Nephron progenitor cell (in vitro differentiated cells): ENCODE measurements around the gene TAF3.

ENCODE experiments used
- DNase-seq: peaks from one replicate; pipeline ENCODE4 v3.0.0; 2021
- H3K27ac Mint-ChIP-seq: 2 replicates; pipeline ENCODE4 v1.8.0; 2021; ENCODE audit warnings: mild to moderate bottlenecking, moderate library complexity, mixed read lengths
- H3K27me3 Mint-ChIP-seq: 2 replicates; pipeline ENCODE4 v1.8.0; 2021; ENCODE audit warnings: mild to moderate bottlenecking, low read depth, mixed read lengths; ENCODE audit not compliant: poor library complexity
- H3K36me3 Mint-ChIP-seq: 2 replicates; pipeline ENCODE4 v1.8.0; 2021; ENCODE audit warnings: low read depth, mixed read lengths
- H3K4me1 Mint-ChIP-seq: 2 replicates; pipeline ENCODE4 v1.8.0; 2021; ENCODE audit warnings: mixed read lengths
- H3K4me3 Mint-ChIP-seq: 2 replicates; pipeline ENCODE4 v1.8.0; 2021; ENCODE audit warnings: mild to moderate bottlenecking, moderate library complexity, mixed read lengths
- H3K9me3 Mint-ChIP-seq: 2 replicates; pipeline ENCODE4 v1.8.0; 2021; ENCODE audit warnings: mild to moderate bottlenecking, moderate library complexity, mixed read lengths
- TF ChIP-seq, protein P1 (sequence below): fragments of 200-600 bp; sonication (generic); IDR thresholded peaks from 2 replicates; pipeline ENCODE4 v1.5.0; 2021; ENCODE audit warnings: antibody characterized with exemption

Gene TAF3

DNA sequence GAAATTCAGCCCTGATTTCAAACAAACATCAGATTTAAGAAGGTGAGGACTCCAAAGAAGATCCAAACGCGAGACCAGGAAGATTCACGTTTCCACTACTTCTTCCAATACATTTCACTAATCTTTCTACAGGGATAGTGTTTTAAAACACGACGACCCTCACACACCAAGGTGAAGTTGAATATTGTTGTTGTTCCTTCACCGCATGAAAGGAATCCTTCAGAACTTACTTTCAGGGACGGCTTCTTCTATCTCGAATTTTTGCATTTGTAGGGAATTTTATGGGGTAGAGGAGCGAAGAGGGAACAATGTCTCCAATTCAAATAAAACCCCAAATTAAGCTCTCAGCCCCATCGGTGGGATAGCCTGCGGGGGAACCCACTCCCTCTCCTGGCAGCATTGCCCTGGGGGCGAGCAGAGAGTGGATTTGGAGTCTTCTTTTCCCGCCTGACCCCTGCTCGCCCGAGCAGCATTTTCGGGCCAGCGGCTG, 234.7 kb downstream of the TAF3 start:
- Mint-ChIP-seq H3K4me1 (peaks cover 59% of the 10 kb centered on the region), H3K4me3 (peak overlapping the region; percentile 81), H3K27me3 (peaks cover 94% of the 10 kb centered on the region), H3K9me3 (no peaks in the 10 kb centered on the region), H3K27ac (no peak overlapping the region), H3K36me3 (no peaks in the 10 kb centered on the region)
- DNase-seq, result no peak
- TF ChIP-seq, protein P1, sequence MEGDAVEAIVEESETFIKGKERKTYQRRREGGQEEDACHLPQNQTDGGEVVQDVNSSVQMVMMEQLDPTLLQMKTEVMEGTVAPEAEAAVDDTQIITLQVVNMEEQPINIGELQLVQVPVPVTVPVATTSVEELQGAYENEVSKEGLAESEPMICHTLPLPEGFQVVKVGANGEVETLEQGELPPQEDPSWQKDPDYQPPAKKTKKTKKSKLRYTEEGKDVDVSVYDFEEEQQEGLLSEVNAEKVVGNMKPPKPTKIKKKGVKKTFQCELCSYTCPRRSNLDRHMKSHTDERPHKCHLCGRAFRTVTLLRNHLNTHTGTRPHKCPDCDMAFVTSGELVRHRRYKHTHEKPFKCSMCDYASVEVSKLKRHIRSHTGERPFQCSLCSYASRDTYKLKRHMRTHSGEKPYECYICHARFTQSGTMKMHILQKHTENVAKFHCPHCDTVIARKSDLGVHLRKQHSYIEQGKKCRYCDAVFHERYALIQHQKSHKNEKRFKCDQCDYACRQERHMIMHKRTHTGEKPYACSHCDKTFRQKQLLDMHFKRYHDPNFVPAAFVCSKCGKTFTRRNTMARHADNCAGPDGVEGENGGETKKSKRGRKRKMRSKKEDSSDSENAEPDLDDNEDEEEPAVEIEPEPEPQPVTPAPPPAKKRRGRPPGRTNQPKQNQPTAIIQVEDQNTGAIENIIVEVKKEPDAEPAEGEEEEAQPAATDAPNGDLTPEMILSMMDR, result no peak

DNA sequence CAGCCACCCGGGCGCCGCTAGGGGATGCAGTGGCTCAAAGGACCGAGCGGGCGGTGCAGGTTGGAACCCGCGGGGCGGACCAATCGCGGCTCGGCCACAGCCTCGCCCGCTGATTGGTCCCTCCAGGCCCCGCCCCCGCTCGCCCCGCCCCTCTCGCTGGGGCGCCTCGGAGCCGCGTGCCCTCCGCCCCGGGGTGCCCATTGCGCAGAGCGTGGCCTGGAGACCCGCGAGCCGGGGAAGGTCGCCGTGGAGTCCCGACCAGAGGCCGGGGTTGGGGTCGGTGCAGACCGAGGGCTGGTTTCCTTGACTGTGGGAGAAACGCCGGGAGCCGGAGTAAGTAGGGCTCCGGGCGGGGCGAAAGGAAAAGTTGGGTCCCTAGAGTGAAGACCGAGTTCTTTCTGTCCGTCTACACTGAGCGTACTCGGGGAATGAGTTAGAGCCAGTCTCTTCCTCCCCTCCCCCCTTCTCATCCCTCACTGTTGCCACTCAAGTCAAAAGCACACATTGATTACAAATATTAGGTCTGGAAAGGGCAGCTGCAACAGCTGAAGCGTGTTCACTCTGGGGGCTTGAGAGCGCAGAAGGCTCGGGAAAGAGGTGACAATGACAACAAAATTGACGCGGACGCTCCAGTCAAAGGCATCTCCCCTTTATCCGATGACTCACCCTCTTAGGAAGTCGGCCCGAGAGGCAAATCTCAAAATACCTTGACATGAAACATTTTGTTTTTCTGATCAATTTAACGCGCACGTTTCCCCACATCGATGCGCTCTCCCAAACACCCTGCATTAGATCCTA, 235.3 kb downstream of the TAF3 start:
- Mint-ChIP-seq H3K27me3 (peaks cover 94% of the 10 kb centered on the region), H3K9me3 (no peaks in the 10 kb centered on the region), H3K36me3 (no peaks in the 10 kb centered on the region), H3K4me3 (peak overlapping the region; percentile 87), H3K4me1 (peaks cover 61% of the 10 kb centered on the region), H3K27ac (peak overlapping the region; percentile 67)
- TF ChIP-seq, protein P1, result peak; percentile 85
- DNase-seq, result peak; percentile 96

DNA sequence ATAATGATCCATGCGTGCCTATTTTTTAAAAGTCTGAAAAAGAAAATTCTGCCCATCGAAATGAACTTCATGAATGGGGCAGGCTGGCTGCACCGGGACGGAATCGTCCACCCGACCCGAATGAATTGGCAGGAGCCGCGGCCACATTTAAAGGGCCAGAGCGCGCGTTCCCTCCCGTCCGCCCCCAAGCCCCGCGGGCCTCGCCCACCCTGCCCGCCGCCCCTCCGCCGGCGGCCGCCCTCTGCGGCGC, 235.9 kb downstream of the TAF3 start:
- peaks cover 94% of the 10 kb centered on the region for H3K27me3 Mint-ChIP-seq
- peak overlapping the region; percentile 87 for H3K4me3 Mint-ChIP-seq
- TF ChIP-seq, protein P1, result no peak
- peaks cover 61% of the 10 kb centered on the region for H3K4me1 Mint-ChIP-seq
- no peak for DNase-seq
- no peaks in the 10 kb centered on the region for H3K9me3 Mint-ChIP-seq
- no peak overlapping the region for H3K27ac Mint-ChIP-seq
- no peaks in the 10 kb centered on the region for H3K36me3 Mint-ChIP-seq

DNA sequence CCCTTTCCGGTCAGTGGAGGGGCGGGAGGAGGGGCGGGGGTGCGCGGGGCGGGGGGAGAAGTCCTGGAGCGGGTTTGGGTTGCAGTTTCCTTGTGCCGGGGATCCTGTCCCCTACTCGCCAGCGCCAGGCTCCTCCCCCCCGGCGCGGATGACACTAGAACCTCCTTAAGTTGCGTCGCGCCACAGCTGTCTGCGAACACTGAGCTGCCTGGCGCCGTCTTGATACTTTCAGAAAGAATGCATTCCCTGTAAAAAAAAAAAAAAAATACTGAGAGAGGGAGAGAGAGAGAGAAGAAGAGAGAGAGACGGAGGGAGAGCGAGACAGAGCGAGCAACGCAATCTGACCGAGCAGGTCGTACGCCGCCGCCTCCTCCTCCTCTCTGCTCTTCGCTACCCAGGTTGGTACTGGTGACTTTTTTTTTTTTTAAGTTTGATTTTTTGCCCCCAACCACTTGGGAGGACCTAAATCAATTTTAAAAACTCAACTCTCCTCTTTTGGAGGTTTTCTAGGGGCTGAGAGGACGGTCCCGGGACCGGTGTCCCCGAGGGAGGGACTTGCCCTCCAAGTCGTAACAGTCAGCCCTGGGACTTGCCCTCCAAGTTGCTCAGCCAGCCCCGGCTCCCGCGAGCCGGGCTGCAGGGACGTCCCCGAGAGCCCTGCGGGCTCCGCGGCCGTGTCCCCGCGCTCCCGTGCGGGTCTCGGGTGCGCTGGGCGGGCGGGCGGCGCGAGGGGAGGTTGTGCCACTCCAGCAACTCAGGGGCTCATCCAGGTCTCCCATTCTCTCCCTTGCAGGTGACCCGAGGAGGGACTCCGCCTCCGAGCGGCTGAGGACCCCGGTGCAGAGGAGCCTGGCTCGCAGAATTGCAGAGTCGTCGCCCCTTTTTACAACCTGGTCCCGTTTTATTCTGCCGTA, 236.4 kb downstream of the TAF3 start, which contains the start of gene GATA3:
Gene GATA3, plus strand, starts transcription at position 195 of the 914 bp plus-strand sequence. CDS start 968 bp downstream, outside the sequence.
- peak within 1 kb of the TSS; percentile 80 for H3K27ac Mint-ChIP-seq
- DNase-seq, result peak; percentile 78

DNA sequence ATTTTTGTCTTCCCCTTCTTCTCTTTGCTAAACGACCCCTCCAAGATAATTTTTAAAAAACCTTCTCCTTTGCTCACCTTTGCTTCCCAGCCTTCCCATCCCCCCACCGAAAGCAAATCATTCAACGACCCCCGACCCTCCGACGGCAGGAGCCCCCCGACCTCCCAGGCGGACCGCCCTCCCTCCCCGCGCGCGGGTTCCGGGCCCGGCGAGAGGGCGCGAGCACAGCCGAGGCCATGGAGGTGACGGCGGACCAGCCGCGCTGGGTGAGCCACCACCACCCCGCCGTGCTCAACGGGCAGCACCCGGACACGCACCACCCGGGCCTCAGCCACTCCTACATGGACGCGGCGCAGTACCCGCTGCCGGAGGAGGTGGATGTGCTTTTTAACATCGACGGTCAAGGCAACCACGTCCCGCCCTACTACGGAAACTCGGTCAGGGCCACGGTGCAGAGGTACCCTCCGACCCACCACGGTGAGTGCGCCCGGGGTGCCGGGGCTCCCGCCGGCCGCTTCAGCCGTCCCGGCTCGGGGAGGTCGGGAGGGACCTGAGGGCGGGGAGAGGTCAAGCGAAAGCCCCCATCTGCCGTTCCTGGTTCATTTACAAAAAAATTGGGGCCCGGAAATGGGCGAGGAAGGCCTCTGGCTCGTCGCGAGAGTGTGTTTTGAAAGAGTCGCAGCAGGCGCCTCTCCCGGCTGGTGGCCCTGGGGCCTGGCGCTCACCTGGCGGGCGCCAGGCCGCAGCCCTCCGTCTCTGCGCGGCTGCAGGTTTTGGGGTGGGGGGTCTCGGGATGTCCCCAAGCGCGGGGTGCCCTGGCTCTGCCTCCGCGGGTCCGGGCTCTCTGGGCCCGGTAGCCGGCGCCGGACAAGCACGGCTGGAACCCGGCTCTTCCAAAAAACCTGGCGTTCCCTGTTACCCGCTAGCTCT, 237.4 kb downstream of the TAF3 start:
- TF ChIP-seq, protein P1, result no peak
- Mint-ChIP-seq H3K27ac (no peak overlapping the region), H3K36me3 (no peaks in the 10 kb centered on the region), H3K4me1 (peaks cover 75% of the 10 kb centered on the region), H3K27me3 (peaks cover 94% of the 10 kb centered on the region), H3K4me3 (peak overlapping the region; percentile 85), H3K9me3 (no peaks in the 10 kb centered on the region)
- peak; percentile 41 for DNase-seq

More for the DNA sequence above, 236.4 kb downstream of the TAF3 start, which contains the start of gene GATA3:
- Mint-ChIP-seq H3K9me3 (no peaks in the 10 kb centered on the region), H3K4me3 (peak within 1 kb of the TSS; percentile 90), H3K4me1 (peaks cover 66% of the 10 kb centered on the region), H3K36me3 (no peaks in the 10 kb centered on the region), H3K27me3 (peaks cover 94% of the 10 kb centered on the region)
- TF ChIP-seq, protein P1, result no peak
